Cardiac muscle cell (in vitro differentiated cells and primary cell): ENCODE data around the gene LRFN2. TPM values are rescaled to one million over a fixed set of nuclear protein-coding genes. Genes with fewer than 3 reads are reported as not detected.

ENCODE experiments used
- DNase-seq, 2 donors: peaks; one replicate each; pipeline versions ENCODE4 v3.0.0 to v3.0.0-alpha.2; 2010 to 2017; ENCODE audit warnings: low read depth in 1 of 2, low spot score in 1 of 2
- H3K27ac ChIP-seq: fragments of 200-600 bp; sonication (generic); 2 replicates; pipeline ENCODE4 v1.5.1; 2016
- H3K27me3 ChIP-seq: fragments of 200-600 bp; sonication (generic); 2 replicates; pipeline ENCODE4 v1.6.0; 2016; ENCODE audit warnings: control low read depth
- H3K36me3 ChIP-seq: fragments of 200-600 bp; sonication (generic); 2 replicates; pipeline ENCODE4 v1.5.1; 2016; ENCODE audit warnings: control low read depth
- H3K4me1 ChIP-seq: fragments of 200-600 bp; sonication (generic); 2 replicates; pipeline ENCODE4 v1.8.1; 2017; ENCODE audit warnings: low read depth, mild to moderate bottlenecking, mixed run types
- H3K4me3 ChIP-seq: fragments of 200-600 bp; sonication (generic); 2 replicates; pipeline ENCODE4 v1.5.1; 2016; ENCODE audit warnings: mild to moderate bottlenecking
- H3K9me3 ChIP-seq: fragments of 200-600 bp; sonication (generic); 2 replicates; pipeline ENCODE4 v1.5.1; 2017; ENCODE audit warnings: low read depth, mild to moderate bottlenecking, control low read depth
- CTCF ChIP-seq: IDR thresholded peaks from 2 replicates; pipeline ENCODE4 v1.5.1; 2012; ENCODE audit warnings: low read depth, mild to moderate bottlenecking, low read length
- polyA plus RNA-seq: library from polyadenylated mRNA; unstranded; fragments of >200 nt; fragmentation: Nextera tagmentation; extraction: Ambion mirVana; gene quantifications from 2 replicates; pipeline ENCODE4 v1.2.1, GENCODE V29; 2016
- total RNA-seq: library from RNA; depleted of rRNA; stranded (reverse); fragments of >200 nt; gene quantifications from 2 replicates; pipeline ENCODE4 v1.2.3, GENCODE V29; 2016

The LRFN2 gene
- total and polyA plus RNA-seq, 2 experiments from 2014 or later: 0.15 TPM; not detected in 1

GRCh38 chr6:40383348-40384115, 203.6 kb downstream of the LRFN2 start:
- no peak for TF ChIP-seq CTCF
- no peaks in the 10 kb centered on the region for H3K36me3 ChIP-seq
- H3K27ac ChIP-seq: no peak overlapping the region
- no peaks in the 10 kb centered on the region for H3K4me1 ChIP-seq
- no peaks in the 10 kb centered on the region for H3K27me3 ChIP-seq
- H3K4me3 ChIP-seq: no peak overlapping the region
- H3K9me3 ChIP-seq: no peaks in the 10 kb centered on the region
- DNase-seq: no peak

GRCh38 chr6:40380271-40380670, 206.9 kb downstream of the LRFN2 start:
- H3K27ac ChIP-seq: no peak overlapping the region
- no peak for DNase-seq
- no peaks in the 10 kb centered on the region for H3K27me3 ChIP-seq
- no peaks in the 10 kb centered on the region for H3K36me3 ChIP-seq
- no peaks in the 10 kb centered on the region for H3K4me1 ChIP-seq
- no peaks in the 10 kb centered on the region for H3K9me3 ChIP-seq
- no peak for TF ChIP-seq CTCF
- H3K4me3 ChIP-seq: no peak overlapping the region

DNA sequence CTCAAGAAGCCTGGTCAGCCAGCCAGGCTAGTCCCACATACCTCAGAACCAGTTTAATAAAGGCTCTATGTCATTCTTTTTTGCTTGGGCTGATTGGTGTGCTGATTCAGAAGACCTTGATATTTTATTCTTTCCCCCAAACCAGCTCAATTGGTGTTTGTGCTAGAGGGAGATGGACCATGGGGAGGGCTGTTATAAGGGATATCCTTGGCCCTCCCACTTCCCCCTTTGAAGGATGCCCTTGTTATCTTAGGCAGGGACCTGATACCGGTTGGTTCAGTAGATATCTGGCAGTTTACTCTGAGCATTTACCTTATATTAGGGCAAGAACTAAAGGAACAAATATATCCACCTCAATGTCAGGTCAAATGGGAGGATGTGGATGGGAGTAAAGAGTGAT, 207.4 kb downstream of the LRFN2 start:
- no peaks in the 10 kb centered on the region for H3K4me1 ChIP-seq
- H3K36me3 ChIP-seq: no peaks in the 10 kb centered on the region
- no peak for TF ChIP-seq CTCF
- H3K4me3 ChIP-seq: no peak overlapping the region
- DNase-seq: no peak
- no peaks in the 10 kb centered on the region for H3K27me3 ChIP-seq
- H3K9me3 ChIP-seq: no peaks in the 10 kb centered on the region
- H3K27ac ChIP-seq: no peak overlapping the region

DNA sequence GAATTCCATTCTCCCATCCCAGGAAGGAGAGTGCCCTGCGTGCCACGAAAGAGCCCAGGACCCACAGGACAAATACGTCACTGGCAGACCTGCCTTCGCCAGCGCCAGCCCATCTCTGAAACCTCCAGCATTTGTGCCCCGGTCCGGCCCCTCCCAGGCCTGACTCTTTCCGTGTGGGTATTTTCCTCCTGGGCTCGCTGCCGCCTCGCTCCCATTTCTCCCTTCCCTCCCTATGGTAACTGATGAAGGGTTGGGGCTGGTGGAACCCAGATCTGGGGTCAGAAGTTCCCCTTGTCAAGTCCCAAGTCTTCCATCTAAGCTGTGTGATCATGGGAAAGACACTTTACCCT, 208.5 kb downstream of the LRFN2 start:
- Histone ChIP-seq H3K4me3 (no peak overlapping the region), H3K4me1 (no peaks in the 10 kb centered on the region), H3K27me3 (no peaks in the 10 kb centered on the region), H3K36me3 (no peaks in the 10 kb centered on the region), H3K27ac (no peak overlapping the region), H3K9me3 (no peaks in the 10 kb centered on the region)
- TF ChIP-seq CTCF: no peak
- no peak for DNase-seq

DNA sequence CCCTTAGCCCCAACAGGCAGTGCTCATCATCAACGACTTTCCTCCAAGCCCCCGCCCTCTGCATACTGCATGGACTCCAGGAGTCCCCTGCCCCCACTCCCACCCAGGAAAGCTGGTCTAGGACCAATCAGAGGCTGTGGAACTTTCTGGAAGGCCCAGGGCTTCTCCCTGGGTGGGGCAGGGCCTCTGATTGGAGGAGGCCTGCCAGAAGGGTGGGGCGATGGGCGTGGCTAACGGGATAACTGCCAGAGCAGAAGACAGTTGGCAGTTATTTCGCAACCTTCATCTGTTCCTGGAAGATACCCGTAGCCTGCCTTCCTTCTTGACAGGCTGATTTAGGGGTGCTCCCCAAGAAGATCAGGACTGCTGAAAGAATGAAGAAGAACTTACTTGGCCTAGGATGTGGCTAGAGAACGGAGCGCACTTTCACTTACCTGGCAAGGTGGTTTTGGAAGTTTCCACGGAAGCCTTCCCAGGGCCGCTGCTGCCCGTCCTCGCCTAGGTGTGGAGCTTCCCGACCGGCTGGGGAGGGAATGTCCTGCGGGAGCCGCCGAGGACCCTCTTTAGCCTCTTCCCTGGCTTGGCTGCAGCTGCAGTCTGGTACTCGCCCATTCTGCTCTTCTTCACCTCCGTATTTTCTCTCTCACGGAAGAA, 209.0 kb downstream of the LRFN2 start:
- Histone ChIP-seq H3K27me3 (no peaks in the 10 kb centered on the region), H3K36me3 (no peaks in the 10 kb centered on the region), H3K9me3 (no peaks in the 10 kb centered on the region), H3K4me1 (no peaks in the 10 kb centered on the region), H3K27ac (no peak overlapping the region), H3K4me3 (no peak overlapping the region)
- no peak for DNase-seq
- TF ChIP-seq CTCF: no peak
